H54 (cell line): ENCODE data around the gene NOL4L.
"Not testable (repeated sequence)": the region's sequence is repeated elsewhere in the genome, so short reads cannot be mapped to it uniquely, and the experiment has no call there.

ENCODE experiments used
- DNase-seq: peaks from one replicate; pipeline ENCODE4 v3.0.0; 2011; ENCODE audit warnings: low spot score, mixed read lengths; ENCODE audit not compliant: insufficient read length
- FAIRE-seq: peaks from 3 replicates; lab custom pipeline; 2011; peaks lifted over from hg19 to GRCh38; lab: Jason Lieb, UNC
- POLR2A ChIP-seq: IDR thresholded peaks from 2 replicates; pipeline ENCODE4 v1.6.1; 2011; ENCODE audit warnings: low read depth, mild to moderate bottlenecking, low read length

Gene NOL4L

DNA sequence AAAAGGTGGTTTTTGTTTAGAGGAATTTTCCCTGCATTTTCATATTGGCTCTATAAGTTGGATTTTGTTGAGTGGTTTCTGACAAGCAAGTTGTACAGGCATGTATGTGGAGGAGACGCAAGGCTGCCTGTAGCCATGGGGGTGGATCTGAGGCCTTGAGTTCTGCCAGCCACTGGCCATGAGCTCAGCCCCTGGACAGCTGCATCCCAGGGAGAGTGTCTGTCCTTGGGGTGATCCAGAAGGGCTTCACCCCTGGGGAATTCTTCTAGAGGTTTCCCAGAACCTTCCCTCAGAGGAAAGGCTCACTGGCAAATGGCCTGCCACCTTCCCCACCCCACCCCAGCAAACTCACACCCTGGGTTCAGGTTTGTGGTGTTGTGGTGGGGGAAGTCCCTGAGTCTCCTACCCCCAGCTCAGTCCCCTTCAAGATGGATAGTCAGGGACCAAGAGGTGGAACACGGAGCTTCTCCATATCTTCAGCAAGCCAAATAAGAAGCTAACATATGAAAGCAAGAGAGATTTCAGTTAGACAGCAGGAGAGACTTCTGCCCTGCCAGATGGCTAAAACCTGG, 11.6 kb upstream of the NOL4L start:
- FAIRE-seq: no peak

DNA sequence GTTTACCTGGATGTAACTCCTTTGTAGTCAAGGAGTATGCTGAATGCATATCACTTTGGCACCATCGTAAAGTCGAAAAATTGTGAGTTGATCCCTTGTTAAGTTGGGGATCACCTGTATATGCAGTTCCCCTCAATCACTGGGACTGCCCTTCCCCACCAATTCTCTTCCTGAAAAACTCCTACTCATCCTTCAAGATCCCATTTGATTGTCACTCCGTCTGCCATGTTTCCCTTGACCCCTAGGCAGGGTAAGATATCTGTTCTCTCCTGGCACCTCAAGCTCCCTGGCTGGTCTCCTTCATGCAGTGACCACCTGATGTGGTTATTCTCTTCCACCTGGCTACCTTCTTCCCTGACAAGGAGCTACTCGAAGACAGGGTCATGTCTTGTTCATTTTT, 10.0 kb upstream of the NOL4L start:
- no peak for TF ChIP-seq POLR2A
- DNase-seq (no peak), FAIRE-seq (no peak)

More for the DNA sequence above, 11.6 kb upstream of the NOL4L start:
- no peak for DNase-seq
- TF ChIP-seq POLR2A: no peak

DNA sequence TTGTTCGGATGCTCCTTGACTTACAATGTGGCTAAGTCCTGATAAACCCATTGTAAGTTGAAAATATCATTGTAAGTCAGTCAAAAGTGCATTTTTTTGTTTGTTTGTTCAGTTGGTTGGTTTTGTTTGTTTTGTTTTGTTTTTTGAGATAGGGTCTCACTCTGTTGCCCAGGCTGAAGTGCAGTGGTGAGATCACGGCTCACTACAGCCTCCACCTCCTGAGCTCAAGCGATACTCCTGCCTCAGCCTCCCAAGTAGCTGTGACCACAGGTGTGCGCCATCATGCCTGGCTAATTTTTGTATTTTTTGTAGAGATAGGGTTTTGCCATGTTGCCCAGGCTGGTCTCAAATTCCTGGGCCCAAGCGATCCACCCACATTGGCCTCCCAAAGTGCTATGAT, 9.5 kb upstream of the NOL4L start:
- FAIRE-seq, DNase-seq: not testable (repeated sequence)

DNA sequence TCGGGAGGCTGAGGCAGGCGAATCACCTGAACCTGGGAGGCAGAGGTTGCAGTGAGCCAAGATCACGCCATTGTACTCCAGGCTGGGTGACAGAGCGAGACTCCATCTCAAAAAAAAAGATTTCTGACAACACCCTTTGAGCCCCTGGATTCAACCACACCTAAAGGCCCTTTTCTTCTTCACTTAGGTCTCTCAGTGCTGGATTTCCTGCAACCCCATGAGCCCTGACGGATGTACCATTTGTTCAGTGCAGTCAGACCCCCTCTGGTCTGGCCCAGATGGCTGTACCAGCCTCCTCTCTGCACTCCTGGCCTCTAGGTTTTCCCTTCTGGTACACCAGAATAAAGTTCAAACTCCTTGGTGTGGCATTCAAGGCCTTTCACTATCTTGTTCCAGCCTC, 9.1 kb upstream of the NOL4L start:
- DNase-seq (no peak), FAIRE-seq (no peak)
- no peak for TF ChIP-seq POLR2A

DNA sequence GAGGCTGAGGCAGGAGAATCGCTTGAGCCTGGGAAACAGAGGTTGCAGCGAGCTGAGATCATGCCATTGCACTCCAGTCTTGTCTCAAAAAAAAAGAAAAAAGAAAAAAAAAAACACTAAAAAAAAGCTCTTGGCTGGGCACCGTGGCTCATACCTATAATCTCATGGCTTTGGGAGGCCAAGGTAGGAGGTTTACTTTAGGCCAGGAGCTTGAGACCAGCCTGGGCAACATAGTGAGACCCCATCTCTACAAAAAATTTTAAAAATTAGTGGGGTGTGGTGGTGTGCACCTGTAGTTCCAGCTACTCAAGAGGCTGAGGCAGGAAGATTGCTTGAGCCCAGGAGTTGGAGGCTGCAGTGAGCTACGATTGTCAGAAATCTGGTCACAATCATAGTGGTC, 7.5 kb upstream of the NOL4L start:
- DNase-seq, FAIRE-seq: not testable (repeated sequence)

DNA sequence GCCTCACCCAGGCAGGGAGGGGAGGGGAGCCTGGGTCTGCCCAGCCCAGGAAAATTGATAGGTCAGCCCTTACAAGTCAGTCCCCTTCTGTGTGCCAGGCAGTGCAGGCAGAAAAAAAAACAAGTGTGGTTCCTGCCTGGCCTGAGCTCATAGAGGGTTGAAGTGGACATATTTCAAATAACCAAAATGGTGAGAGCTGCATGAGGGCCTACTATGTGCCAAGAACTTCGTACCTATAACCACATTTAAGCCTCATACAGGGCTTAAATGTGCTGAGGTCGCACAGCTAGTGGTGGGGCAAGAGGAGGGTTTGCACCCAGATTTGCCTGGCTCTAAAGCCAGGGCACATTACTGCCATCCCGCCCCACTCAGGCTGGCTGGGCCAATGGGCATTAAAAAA, 6.9 kb upstream of the NOL4L start:
- DNase-seq (no peak), FAIRE-seq (no peak)

DNA sequence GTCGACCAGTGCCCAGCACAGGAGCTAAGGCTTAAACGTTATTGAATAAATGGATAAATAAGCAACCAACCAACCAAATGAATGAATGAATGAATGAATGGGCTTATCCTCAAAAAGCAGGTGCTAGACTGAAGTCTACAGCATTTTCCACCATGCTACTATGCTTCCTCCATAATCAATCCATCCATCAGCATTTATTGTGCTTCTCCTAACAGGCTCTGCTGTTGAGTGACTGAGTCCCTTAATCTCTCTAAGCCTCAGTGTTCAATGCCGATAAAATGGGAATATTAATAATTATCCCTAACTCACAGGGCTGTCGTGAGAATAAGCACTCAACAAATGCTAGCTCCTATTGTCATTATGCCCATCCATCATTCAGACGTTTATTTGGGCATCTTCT, 4.6 kb upstream of the NOL4L start:
- TF ChIP-seq POLR2A: no peak
- FAIRE-seq: no peak

More for the DNA sequence above, 6.9 kb upstream of the NOL4L start:
- no peak for TF ChIP-seq POLR2A

DNA sequence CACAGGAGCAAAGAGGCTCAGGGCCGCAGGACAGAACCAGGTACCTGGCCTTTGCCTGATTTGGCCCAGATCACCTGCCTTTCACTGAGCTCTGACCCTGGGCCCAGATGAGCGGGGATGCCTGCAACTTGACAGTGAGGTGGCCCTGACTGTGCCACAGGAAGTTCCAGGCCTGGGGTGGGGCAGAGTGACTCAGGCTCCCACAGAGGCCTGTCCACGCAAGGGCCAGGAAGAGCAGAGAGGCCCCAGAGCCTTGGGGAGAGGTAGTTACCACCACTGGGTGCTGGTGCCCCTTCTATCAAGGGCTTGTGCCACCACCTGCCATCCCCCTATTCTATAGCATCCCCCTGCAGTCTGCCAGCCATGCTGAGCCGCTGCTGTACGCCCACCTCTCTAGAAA, 4.1 kb upstream of the NOL4L start:
- peak; percentile 80 for DNase-seq
- peak; percentile 45 for FAIRE-seq
- no peak for TF ChIP-seq POLR2A

More for the DNA sequence above, 4.6 kb upstream of the NOL4L start:
- no peak for DNase-seq

DNA sequence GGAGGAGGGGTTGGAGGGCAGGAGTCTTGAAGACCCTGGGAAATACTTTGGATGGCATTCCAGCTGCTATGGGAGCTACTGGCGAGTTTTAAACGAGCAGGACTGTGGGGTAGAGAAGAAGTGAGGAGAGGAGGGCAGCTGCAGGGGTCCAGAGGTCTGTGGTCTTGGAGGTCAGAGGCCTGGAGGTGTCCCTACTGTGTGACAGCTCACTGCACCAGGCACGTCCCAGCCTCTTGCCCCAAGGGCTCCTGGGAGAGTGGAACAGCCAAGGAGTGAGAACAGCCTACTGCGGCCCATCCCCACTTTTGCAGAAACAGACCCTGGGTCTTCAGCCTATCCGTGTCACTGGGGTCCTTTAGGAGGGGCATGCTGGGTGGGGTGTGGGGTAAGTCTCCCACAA, 2.9 kb upstream of the NOL4L start:
- FAIRE-seq: no peak
- DNase-seq: no peak
- no peak for TF ChIP-seq POLR2A

DNA sequence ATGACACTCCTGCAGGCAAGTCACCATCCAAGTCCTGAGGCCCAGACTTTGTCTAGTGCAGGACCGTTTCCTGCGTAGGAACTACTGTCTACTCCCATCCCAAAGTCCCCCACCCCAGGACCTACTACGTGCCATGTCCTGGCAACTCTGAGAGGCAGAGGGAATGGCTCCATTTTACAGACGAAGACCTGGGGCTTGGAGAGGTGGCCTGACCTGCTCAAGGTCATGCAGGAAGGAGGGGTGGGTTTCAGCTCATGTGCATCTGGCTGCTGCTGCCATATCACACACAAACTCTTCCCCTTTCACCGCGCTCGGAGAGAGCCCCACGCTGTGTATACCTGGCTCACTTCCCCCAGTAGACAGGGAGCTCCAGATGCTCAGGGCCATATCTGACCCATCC, 1.2 kb upstream of the NOL4L start:
- FAIRE-seq: no peak
- no peak for DNase-seq
- no peak for TF ChIP-seq POLR2A

DNA sequence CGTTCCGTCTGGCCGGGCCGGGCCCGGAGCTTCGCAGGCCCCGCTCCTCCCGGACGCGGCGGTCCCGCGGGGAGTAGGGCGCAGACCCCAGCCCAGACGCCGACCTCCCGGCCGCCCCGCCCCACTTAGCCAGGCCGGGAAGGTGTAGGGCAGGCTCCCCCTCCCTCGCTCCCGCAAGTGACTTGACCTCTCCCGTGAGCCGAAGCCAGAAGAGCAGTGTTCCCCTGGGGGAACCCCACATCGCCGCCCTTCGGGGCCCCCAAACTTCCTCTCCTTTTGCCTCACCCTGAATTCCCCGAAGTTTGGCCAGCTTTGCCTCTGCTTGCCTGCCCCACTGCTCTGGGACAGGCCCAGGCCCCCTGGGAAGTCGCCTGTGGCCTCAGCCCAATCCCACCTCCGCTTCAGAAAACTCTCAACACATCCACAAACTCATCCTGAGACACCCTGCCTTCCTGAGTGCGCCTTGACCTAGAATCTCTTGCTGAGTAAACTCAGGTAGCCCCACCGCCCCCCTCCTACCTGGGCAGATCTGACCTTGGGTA, 524 bp upstream of the NOL4L start:
- no peak for TF ChIP-seq POLR2A
- no peak for DNase-seq
- no peak for FAIRE-seq

DNA sequence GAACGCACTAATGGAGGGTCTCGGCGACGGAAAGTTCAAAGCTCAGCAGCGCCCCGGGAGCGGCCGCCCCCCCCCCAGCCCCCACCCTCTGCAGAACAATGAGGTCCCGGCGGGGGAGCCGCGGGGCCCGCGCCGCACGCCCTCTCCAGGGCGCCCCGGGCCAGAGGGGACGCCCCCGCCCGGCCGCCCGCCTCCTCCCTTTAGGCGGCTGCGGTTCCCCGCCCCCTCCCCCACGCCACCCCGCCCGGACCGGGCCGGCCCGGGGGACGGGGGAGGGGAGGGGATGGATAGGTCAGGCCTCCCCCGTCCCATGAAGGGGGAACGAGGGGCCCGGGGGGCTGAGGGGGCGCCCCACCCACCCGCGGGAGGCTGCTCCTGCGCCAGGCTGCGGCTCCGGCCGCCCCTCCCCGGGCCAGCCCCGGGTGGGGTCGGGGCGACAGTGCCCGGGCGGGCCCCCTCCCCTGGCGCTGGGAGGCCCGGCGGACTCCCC, 1.5 kb downstream of the NOL4L start:
- TF ChIP-seq POLR2A: no peak
- DNase-seq (no peak), FAIRE-seq (no peak)

DNA sequence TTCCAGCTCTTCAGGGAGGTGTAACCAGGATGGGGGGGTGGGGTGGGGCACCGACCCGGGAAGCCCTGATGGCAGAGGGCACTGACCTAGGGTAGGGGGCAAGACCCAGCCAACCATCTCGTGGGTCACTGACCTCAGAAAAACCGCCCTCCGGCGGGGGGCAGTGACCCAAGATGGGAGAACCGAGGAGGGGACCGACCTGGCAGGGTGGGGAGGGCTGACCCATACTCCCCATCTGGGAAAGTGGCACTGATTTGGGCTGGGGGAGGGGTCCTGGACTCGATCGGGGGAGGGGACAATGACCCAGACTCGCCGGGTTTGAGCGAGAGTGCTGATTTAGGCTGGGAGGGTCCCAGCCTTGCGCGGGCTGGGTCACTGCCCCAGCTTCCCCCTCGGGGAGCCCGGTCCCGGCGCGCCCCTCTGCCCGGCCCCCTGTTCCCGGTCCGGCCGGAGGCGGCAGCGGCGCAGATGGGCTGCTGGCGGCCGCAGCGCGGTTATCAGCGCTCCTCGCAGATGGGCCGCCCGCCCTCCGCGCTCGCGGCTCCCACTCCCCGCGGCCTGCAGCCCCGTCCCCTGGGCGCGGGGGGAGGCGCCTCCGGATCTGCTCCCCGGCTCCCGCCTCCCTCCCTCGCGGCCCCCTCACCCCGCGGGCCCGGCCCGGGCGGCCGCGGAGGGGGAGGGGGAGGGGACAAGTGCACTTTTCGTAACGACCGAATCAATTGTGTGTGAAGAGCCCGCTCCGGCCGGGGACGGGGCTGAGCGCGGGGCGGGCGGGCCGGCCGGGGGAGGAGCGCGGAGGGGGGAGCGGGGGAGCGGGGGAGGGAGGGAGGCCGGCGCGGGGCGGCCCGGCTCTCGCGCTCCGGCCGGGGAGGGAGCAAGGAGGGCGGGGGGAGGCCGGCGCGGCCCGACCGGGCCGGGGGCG, 2.2 kb downstream of the NOL4L start:
- DNase-seq (peak; percentile 36), FAIRE-seq (no peak)
- TF ChIP-seq POLR2A: no peak
